Natural killer cell (primary cell): ENCODE results near the gene TENM4. TPM values are rescaled to one million over a fixed set of nuclear protein-coding genes. Genes with fewer than 3 reads are reported as not detected.

Experiments used
- ATAC-seq, 3 donors: fragments of 150-1000 bp in 2 of 3; fragments of 200-7000 bp in 1 of 3; cut with Tn5 transposase; 1 replicate in 1 of 3; 2 replicates in 2 of 3; pipeline ENCODE4 v1.10.0; 2021; ENCODE audit warnings: mild to moderate bottlenecking in 2 of 3, moderate library complexity in 2 of 3
- DNase-seq, 2 donors: peaks; one replicate each; pipeline versions ENCODE4 v3.0.0 to v3.0.0-alpha.2; 2013 to 2021; ENCODE audit warnings: mixed read lengths in 1 of 2
- H3K27ac ChIP-seq: one replicate; pipeline ENCODE4 v1.5.1; 2013; ENCODE audit warnings: mild to moderate bottlenecking, low read length
- H3K27me3 ChIP-seq: one replicate; pipeline ENCODE4 v1.6.1; 2013; ENCODE audit warnings: low read length; ENCODE audit not compliant: control insufficient read depth, insufficient read depth
- H3K36me3 ChIP-seq: one replicate; pipeline ENCODE4 v1.6.1; 2013; ENCODE audit warnings: low read length; ENCODE audit not compliant: control insufficient read depth, insufficient read depth
- H3K4me1 ChIP-seq: one replicate; pipeline ENCODE4 v1.6.1; 2013; ENCODE audit warnings: low read length; ENCODE audit not compliant: control insufficient read depth, insufficient read depth
- H3K4me3 ChIP-seq: one replicate; pipeline ENCODE4 v1.5.1; 2013; ENCODE audit warnings: low read length
- H3K9me3 ChIP-seq: one replicate; pipeline ENCODE4 v1.6.1; 2013; ENCODE audit warnings: low read length; ENCODE audit not compliant: control insufficient read depth, insufficient read depth
- H3K27ac Mint-ChIP-seq, 2 donors: one replicate each; pipeline ENCODE4 v1.8.0; 2022; ENCODE audit warnings: mild to moderate bottlenecking in 2 of 2, mixed read lengths in 2 of 2, moderate library complexity in 1 of 2
- H3K27me3 Mint-ChIP-seq, 2 donors: one replicate each; pipeline ENCODE4 v1.8.0; 2022; ENCODE audit warnings: low read depth in 2 of 2, mixed read lengths in 2 of 2
- H3K36me3 Mint-ChIP-seq: one replicate; pipeline ENCODE4 v1.8.0; 2022; ENCODE audit warnings: mixed read lengths
- H3K4me1 Mint-ChIP-seq, 2 donors: one replicate each; pipeline ENCODE4 v1.8.0; 2022; ENCODE audit warnings: mixed read lengths in 2 of 2
- H3K4me3 Mint-ChIP-seq: one replicate; pipeline ENCODE4 v1.8.0; 2022; ENCODE audit warnings: mild to moderate bottlenecking, moderate library complexity, mixed read lengths
- H3K9me3 Mint-ChIP-seq, 2 donors: one replicate each; pipeline ENCODE4 v1.8.0; 2022; ENCODE audit warnings: mixed read lengths in 2 of 2
- CTCF ChIP-seq: fragments of 200-600 bp; IDR thresholded peaks from one replicate; pipeline ENCODE4 v1.8.0; 2022; ENCODE audit warnings: antibody characterized with exemption
- WGBS: methylation state at CpG from one replicate; pipeline ENCODE4 v1.1.7; 2013; ENCODE audit warnings: missing lambda C conversion rate; ENCODE audit not compliant: insufficient coverage; 5-methylcytosine and 5-hydroxymethylcytosine counted together
- intact Hi-C: fragments of 100-400 bp; cut with micrococcal nuclease; formaldehyde crosslinking; loops from one replicate; pipeline ENCODE4 v1.14.2; 2022
- total RNA-seq, 4 donors: library from RNA; stranded (reverse); fragments of 120-200 nt in 1 of 4; gene quantifications; one replicate each; pipeline versions ENCODE4 v1.2.3 to v1.2.4, GENCODE V29; 2013 to 2022

Gene TENM4
- total RNA-seq, 3 donors from 2014 or later (not counting 1 experiment from before 2014, with no cell fraction given) = 0.63 to 0.75 TPM; not detected in 1

- H3K27ac Mint-ChIP-seq = no peak overlapping the region
- no peak overlapping the region for H3K4me3 Mint-ChIP-seq
- DNase-seq = no peak
- 97% methylated on average over 3 of the region's 3 CpGs for WGBS
- Histone ChIP-seq H3K27ac (no peak overlapping the region), H3K27me3 (peaks cover 8% of the 10 kb centered on the region), H3K36me3 (no peaks in the 10 kb centered on the region), H3K4me1 (no peaks in the 10 kb centered on the region), H3K9me3 (no peaks in the 10 kb centered on the region), H3K4me3 (no peak overlapping the region)
- H3K36me3 Mint-ChIP-seq = no peaks in the 10 kb centered on the region
- intact Hi-C loops = no loop called here
- no peak for ATAC-seq
- H3K9me3 Mint-ChIP-seq = peaks cover 3% of the 10 kb centered on the region in 2 donors
- TF ChIP-seq CTCF = no peak
- H3K4me1 Mint-ChIP-seq = peaks cover 15 to 17% of the 10 kb centered on the region in 2 donors
- peaks cover 33 to 61% of the 10 kb centered on the region in 2 donors for H3K27me3 Mint-ChIP-seq
These were observed 415.7 kb downstream of the TENM4 start for GRCh38 chr11:79025097-79025496.

- peaks cover 4% of the 10 kb centered on the region for H3K27me3 ChIP-seq
These were observed 418.6 kb downstream of the TENM4 start for GRCh38 chr11:79022265-79022664.

GRCh38 chr11:79021601-79022000, 419.2 kb downstream of the TENM4 start:
- WGBS = 96% methylated on average over 1 of the region's 1 CpG
- peaks cover 5 to 7% of the 10 kb centered on the region in 2 donors for H3K4me1 Mint-ChIP-seq
- no peak overlapping the region for H3K27ac Mint-ChIP-seq
- Histone ChIP-seq H3K9me3 (no peaks in the 10 kb centered on the region), H3K36me3 (no peaks in the 10 kb centered on the region), H3K27me3 (peaks cover 4% of the 10 kb centered on the region), H3K4me1 (no peaks in the 10 kb centered on the region), H3K27ac (no peak overlapping the region), H3K4me3 (no peak overlapping the region)
- H3K27me3 Mint-ChIP-seq = peaks cover 31 to 55% of the 10 kb centered on the region in 2 donors
- no peak for TF ChIP-seq CTCF
- ATAC-seq (no peak), DNase-seq (no peak)
- no peaks in the 10 kb centered on the region for H3K36me3 Mint-ChIP-seq
- no peak overlapping the region for H3K4me3 Mint-ChIP-seq
- intact Hi-C loops = no loop called here
- peaks cover 0 to under 1% of the 10 kb centered on the region in 2 donors for H3K9me3 Mint-ChIP-seq

More at GRCh38 chr11:79022265-79022664, 418.6 kb downstream of the TENM4 start:
- no peaks in the 10 kb centered on the region for H3K4me1 ChIP-seq
- no peak overlapping the region for H3K27ac Mint-ChIP-seq
- H3K36me3 Mint-ChIP-seq = no peaks in the 10 kb centered on the region
- ATAC-seq = no peak
- no peak for DNase-seq
- H3K27me3 Mint-ChIP-seq = peaks cover 26 to 55% of the 10 kb centered on the region in 2 donors
- H3K4me3 Mint-ChIP-seq = no peak overlapping the region
- no peak overlapping the region for H3K27ac ChIP-seq
- H3K4me1 Mint-ChIP-seq = peaks cover 10 to 12% of the 10 kb centered on the region in 2 donors
- H3K36me3 ChIP-seq = no peaks in the 10 kb centered on the region
- no peak overlapping the region for H3K4me3 ChIP-seq
- 87% methylated on average over 5 of the region's 5 CpGs for WGBS
- no peak for TF ChIP-seq CTCF
- intact Hi-C loops = no loop called here
- no peaks in the 10 kb centered on the region for H3K9me3 ChIP-seq
- peaks cover 3% of the 10 kb centered on the region in 2 donors for H3K9me3 Mint-ChIP-seq

- no peaks in the 10 kb centered on the region for H3K36me3 ChIP-seq
- no peak for TF ChIP-seq CTCF
- H3K9me3 ChIP-seq = no peaks in the 10 kb centered on the region
- no peak overlapping the region for H3K27ac ChIP-seq
- peaks cover 2% of the 10 kb centered on the region for H3K27me3 ChIP-seq
- no peak for ATAC-seq
- intact Hi-C loops = no loop called here
- no peaks in the 10 kb centered on the region for H3K9me3 Mint-ChIP-seq
- 98% methylated on average over 3 of the region's 4 CpGs for WGBS
- no peak overlapping the region for H3K4me3 Mint-ChIP-seq
- H3K4me3 ChIP-seq = no peak overlapping the region
- H3K4me1 Mint-ChIP-seq = no peaks in the 10 kb centered on the region
- DNase-seq = no peak
- no peak overlapping the region for H3K27ac Mint-ChIP-seq
- H3K36me3 Mint-ChIP-seq = no peaks in the 10 kb centered on the region
- H3K4me1 ChIP-seq = no peaks in the 10 kb centered on the region
- peaks cover 31 to 51% of the 10 kb centered on the region in 2 donors for H3K27me3 Mint-ChIP-seq
These were observed 420.9 kb downstream of the TENM4 start for GRCh38 chr11:79019975-79020374.
